H1 (cell line): ENCODE results near the gene LCN12. TPM values are rescaled to one million over a fixed set of nuclear protein-coding genes. Genes with fewer than 3 reads are reported as not detected.

Experiments
- CTCF ChIA-PET: fragments of 300-600 bp; sonication (Branson Sonifier 250); formaldehyde crosslinking; loops from one replicate; lab custom pipeline; 2021; ENCODE audit not compliant: partially characterized antibody; lab: Charles Lee
- POLR2A ChIA-PET: fragments of 300-600 bp; sonication (Branson Sonifier 250); formaldehyde crosslinking; loops from one replicate; lab custom pipeline; 2021; ENCODE audit warnings: inconsistent platforms; ENCODE audit not compliant: partially characterized antibody; lab: Charles Lee
- DNase-seq, 2 experiments: peaks; one replicate each; pipeline versions ENCODE4 v3.0.0 to v3.0.0-alpha.2; 2010 to 2022; ENCODE audit warnings: low spot score in 2 of 2, low read depth in 1 of 2, mixed read lengths in 1 of 2
- FAIRE-seq: peaks from 2 replicates; lab custom pipeline; 2011; peaks lifted over from hg19 to GRCh38; lab: Jason Lieb, UNC
- H2AFZ ChIP-seq: 2 replicates; pipeline ENCODE4 v1.8.1; 2012; ENCODE audit warnings: low read length, inconsistent platforms
- H2AK5ac ChIP-seq: 2 replicates; pipeline ENCODE4 v1.6.1; 2013; ENCODE audit warnings: low read depth, low read length
- H2BK120ac ChIP-seq: replicated peaks from 2 replicates; pipeline ENCODE3; 2013; ENCODE audit warnings: low read depth, low read length, inconsistent platforms
- H2BK12ac ChIP-seq: 2 replicates; pipeline ENCODE4 v1.6.1; 2013; ENCODE audit warnings: low read depth, low read length
- H2BK15ac ChIP-seq: 2 replicates; pipeline ENCODE4 v1.6.1; 2013; ENCODE audit warnings: low read length
- H2BK20ac ChIP-seq: 2 replicates; pipeline ENCODE4 v1.6.1; 2013; ENCODE audit warnings: low read length
- H2BK5ac ChIP-seq: 2 replicates; pipeline ENCODE4 v1.6.1; 2013; ENCODE audit warnings: low read depth, low read length
- H3K14ac ChIP-seq: 2 replicates; pipeline ENCODE4 v1.6.1; 2013; ENCODE audit warnings: inconsistent platforms; ENCODE audit not compliant: insufficient read length
- H3K18ac ChIP-seq: 2 replicates; pipeline ENCODE4 v1.6.1; 2013; ENCODE audit warnings: low read length; ENCODE audit errors: extremely low read depth
- H3K23ac ChIP-seq: 2 replicates; pipeline ENCODE4 v1.6.1; 2013; ENCODE audit warnings: inconsistent platforms; ENCODE audit not compliant: insufficient read length
- H3K23me2 ChIP-seq: 2 replicates; pipeline ENCODE4 v1.6.1; 2013; ENCODE audit warnings: low read depth, low read length
- H3K27ac ChIP-seq: 2 replicates; pipeline ENCODE4 v1.6.1; 2011; ENCODE audit warnings: low read depth, low read length, inconsistent platforms
- H3K27me3 ChIP-seq, 4 experiments: replicated peaks in 1 of 4; 1 replicate in 1 of 4; 2 replicates in 3 of 4; pipeline versions ENCODE4 v1.6.1 to v1.8.1; 2011 to 2013; ENCODE audit warnings: low read length in 3 of 4, mild to moderate bottlenecking in 3 of 4, inconsistent platforms in 2 of 4, mixed read lengths in 2 of 4, moderate library complexity in 1 of 4; ENCODE audit not compliant: control insufficient read depth in 3 of 4, insufficient read depth in 3 of 4; ENCODE audit errors: extremely low read depth in 1 of 4
- H3K36me3 ChIP-seq, 4 experiments: 2 replicates each; pipeline versions ENCODE4 v1.6.1 to v1.8.1; 2011 to 2013; ENCODE audit warnings: mild to moderate bottlenecking in 4 of 4, low read length in 3 of 4, moderate library complexity in 2 of 4, control low read depth in 1 of 4, inconsistent platforms in 1 of 4; ENCODE audit not compliant: insufficient read depth in 4 of 4, control insufficient read depth in 2 of 4
- H3K4ac ChIP-seq: replicated peaks from 2 replicates; pipeline ENCODE3; 2013; ENCODE audit warnings: low read length, low read depth, mixed read lengths, inconsistent platforms; ENCODE audit not compliant: insufficient read length
- H3K4me1 ChIP-seq, 4 experiments: replicated peaks in 1 of 4; 1 replicate in 1 of 4; 2 replicates in 3 of 4; pipeline versions ENCODE4 v1.6.1 to v1.8.1; 2011 to 2013; ENCODE audit warnings: low read length in 3 of 4, inconsistent platforms in 2 of 4, mixed read lengths in 1 of 4; ENCODE audit not compliant: insufficient read depth in 4 of 4, control insufficient read depth in 3 of 4
- H3K4me2 ChIP-seq, 2 experiments: 2 replicates each; pipeline versions ENCODE4 v1.6.1 to v1.8.1; 2011 to 2013; ENCODE audit warnings: low read depth in 2 of 2, low read length in 2 of 2, control low read depth in 1 of 2, inconsistent platforms in 1 of 2, mild to moderate bottlenecking in 1 of 2; ENCODE audit not compliant: insufficient read depth in 1 of 2
- H3K4me3 ChIP-seq, 4 experiments: fragments of 200-600, 300-600 bp in 1 of 4; sonication (generic), shearing (Covaris generic), sonication (Bioruptor Twin) in 1 of 4; 2 replicates each; pipeline versions ENCODE4 v1.5.1 to v1.8.1; 2011 to 2016; ENCODE audit warnings: low read length in 4 of 4, low read depth in 3 of 4, control low read depth in 2 of 4, inconsistent platforms in 2 of 4, mild to moderate bottlenecking in 2 of 4, mixed read lengths in 1 of 4, moderate library complexity in 1 of 4; ENCODE audit not compliant: insufficient read depth in 2 of 4; ENCODE audit errors: extremely low read depth in 1 of 4
- H3K56ac ChIP-seq: replicated peaks from 2 replicates; pipeline ENCODE3; 2013; ENCODE audit warnings: low read depth, mild to moderate bottlenecking, mixed read lengths, low read length, inconsistent platforms; ENCODE audit not compliant: insufficient read length
- H3K79me1 ChIP-seq: 2 replicates; pipeline ENCODE4 v1.6.1; 2013; ENCODE audit warnings: low read depth, low read length, control low read depth
- H3K79me2 ChIP-seq, 2 experiments: 2 replicates each; pipeline versions ENCODE4 v1.6.1 to v1.8.1; 2012 to 2013; ENCODE audit warnings: low read length in 2 of 2, mild to moderate bottlenecking in 2 of 2, inconsistent platforms in 1 of 2; ENCODE audit not compliant: insufficient read depth in 2 of 2, control insufficient read depth in 1 of 2
- H3K9ac ChIP-seq, 4 experiments: replicated peaks in 1 of 4; 1 replicate in 1 of 4; 2 replicates in 3 of 4; pipeline versions ENCODE4 v1.6.1 to v1.8.1; 2011 to 2013; ENCODE audit warnings: low read depth in 3 of 4, low read length in 3 of 4, control low read depth in 2 of 4, mild to moderate bottlenecking in 2 of 4, moderate library complexity in 2 of 4, inconsistent platforms in 1 of 4; ENCODE audit errors: extremely low read depth in 1 of 4
- H3K9me3 ChIP-seq, 2 experiments: 2 replicates each; pipeline versions ENCODE4 v1.6.1 to v1.8.1; 2012 to 2013; ENCODE audit warnings: mild to moderate bottlenecking in 2 of 2, moderate library complexity in 2 of 2, control low read depth in 1 of 2, inconsistent platforms in 1 of 2, low read depth in 1 of 2, low read length in 1 of 2, mixed read lengths in 1 of 2; ENCODE audit not compliant: insufficient read depth in 2 of 2
- H4K20me1 ChIP-seq, 2 experiments: replicated peaks in 1 of 2; 2 replicates each; pipeline versions ENCODE3 to v1.8.1; 2011 to 2013; ENCODE audit warnings: inconsistent platforms in 2 of 2, low read length in 2 of 2, mild to moderate bottlenecking in 1 of 2; ENCODE audit not compliant: insufficient read depth in 2 of 2, control insufficient read depth in 1 of 2
- H4K5ac ChIP-seq: 2 replicates; pipeline ENCODE4 v1.6.1; 2013; ENCODE audit warnings: low read length, low read depth, mixed read lengths, inconsistent platforms; ENCODE audit not compliant: insufficient read length
- H4K8ac ChIP-seq: 2 replicates; pipeline ENCODE4 v1.8.0; 2013; ENCODE audit warnings: mild to moderate bottlenecking, moderate library complexity, low read length, inconsistent platforms; ENCODE audit not compliant: insufficient read depth; ENCODE audit errors: extremely low read depth
- H4K91ac ChIP-seq: replicated peaks from 2 replicates; pipeline ENCODE3; 2013; ENCODE audit warnings: low read length, mixed read lengths, inconsistent platforms; ENCODE audit not compliant: insufficient read length
- CEBPB ChIP-seq: IDR thresholded peaks from 2 replicates; pipeline ENCODE4 v1.6.1; 2012; ENCODE audit warnings: low read depth, low read length
- E2F6 ChIP-seq: IDR thresholded peaks from 2 replicates; pipeline ENCODE4 v1.6.1; 2012; ENCODE audit warnings: inconsistent platforms
- EP300 ChIP-seq, 2 experiments: IDR thresholded peaks; 1 replicate in 1 of 2; 2 replicates in 1 of 2; pipeline ENCODE4 v1.6.1; 2011 to 2012; ENCODE audit warnings: low read depth in 2 of 2, low read length in 2 of 2, mild to moderate bottlenecking in 2 of 2, borderline replicate concordance in 1 of 2, inconsistent platforms in 1 of 2, moderate library complexity in 1 of 2
- GABPA ChIP-seq: IDR thresholded peaks from 2 replicates; pipeline ENCODE4 v1.6.1; 2011; ENCODE audit warnings: mild to moderate bottlenecking, low read length, moderate library complexity, borderline replicate concordance; ENCODE audit not compliant: insufficient read depth
- GTF2F1 ChIP-seq: IDR thresholded peaks from 2 replicates; pipeline ENCODE4 v1.6.1; 2012; ENCODE audit warnings: low read depth, low read length, improper control_type of control experiment, borderline replicate concordance
- KDM1A ChIP-seq: fragments of 200-600, 300-600 bp; sonication (generic); IDR thresholded peaks from 2 replicates; pipeline ENCODE4 v1.7.1; 2016; ENCODE audit warnings: mild to moderate bottlenecking, low read length, borderline replicate concordance
- KDM5A ChIP-seq: fragments of 200-600 bp; IDR thresholded peaks from 2 replicates; pipeline ENCODE4 v1.7.1; 2012; ENCODE audit warnings: mild to moderate bottlenecking, low read length, inconsistent platforms, mixed read lengths
- NRF1 ChIP-seq: IDR thresholded peaks from 2 replicates; pipeline ENCODE4 v1.6.1; 2011; ENCODE audit warnings: mild to moderate bottlenecking, low read depth, low read length, improper control_type of control experiment
- POLR2A ChIP-seq, 2 experiments: IDR thresholded peaks; 1 replicate in 1 of 2; 2 replicates in 1 of 2; pipeline ENCODE4 v1.6.1; 2011; ENCODE audit warnings: low read depth in 2 of 2, low read length in 2 of 2, mild to moderate bottlenecking in 2 of 2; ENCODE audit errors: control extremely low read depth in 1 of 2
- SIX5 ChIP-seq: IDR thresholded peaks from 2 replicates; pipeline ENCODE4 v1.6.1; 2011; ENCODE audit warnings: mild to moderate bottlenecking, low read depth, low read length
- SRF ChIP-seq: IDR thresholded peaks from 2 replicates; pipeline ENCODE4 v1.6.1; 2011; ENCODE audit warnings: mild to moderate bottlenecking, low read depth, low read length, moderate library complexity
- YY1 ChIP-seq: IDR thresholded peaks from 2 replicates; pipeline ENCODE4 v1.6.1; 2011; ENCODE audit warnings: low read depth, mild to moderate bottlenecking, low read length
- WGBS, 2 experiments: shearing (Covaris generic) in 1 of 2; methylation state at CpG; one replicate each; pipeline versions ENCODE4 v1.1.6 to v1.1.7; 2013 to 2015; ENCODE audit warnings: low lambda C conversion rate in 2 of 2, mixed read lengths in 2 of 2, inconsistent platforms in 1 of 2, low coverage in 1 of 2, missing lambda C conversion rate in 1 of 2; ENCODE audit not compliant: insufficient replicate concordance in 2 of 2, insufficient coverage in 1 of 2, insufficient read length in 1 of 2; ENCODE audit errors: extremely low coverage in 1 of 2, missing lambda C conversion rate in 1 of 2; 5-methylcytosine and 5-hydroxymethylcytosine counted together
- polyA plus RNA-seq, 7 experiments: library from polyadenylated mRNA; depleted of rRNA in 3 of 7; stranded (reverse) in 5 of 7; unstranded in 2 of 7; fragments of >200 nt in 5 of 7; fragments of 200-250 nt in 2 of 7; gene quantifications; 1 replicate in 5 of 7; 2 replicates in 1 of 7; 4 replicates in 1 of 7; pipeline versions ENCODE4 v1.2.1 to v1.2.3, GENCODE V29; 2011 to 2013; ENCODE audit warnings: missing spikeins in 2 of 7, mixed read lengths in 2 of 7
- total RNA-seq: library from RNA; stranded (reverse); fragmentation: NEBNext Ultra II Directional; extraction: Animal tissue kit (Norgen Biotek cat#: 25700); gene quantifications from 2 replicates; pipeline ENCODE4 v1.2.1, GENCODE V29; 2021
- TF ChIP-seq, protein P1 (sequence below): IDR thresholded peaks from 2 replicates; pipeline ENCODE4 v1.6.1; 2012; ENCODE audit warnings: low read length, inconsistent platforms

The LCN12 gene
- total and polyA plus RNA-seq, 2 of the 8 experiments (the other 6 are each of a cell fraction or from before 2014, with no cell fraction given): 1.1 to 1.7 TPM

DNA sequence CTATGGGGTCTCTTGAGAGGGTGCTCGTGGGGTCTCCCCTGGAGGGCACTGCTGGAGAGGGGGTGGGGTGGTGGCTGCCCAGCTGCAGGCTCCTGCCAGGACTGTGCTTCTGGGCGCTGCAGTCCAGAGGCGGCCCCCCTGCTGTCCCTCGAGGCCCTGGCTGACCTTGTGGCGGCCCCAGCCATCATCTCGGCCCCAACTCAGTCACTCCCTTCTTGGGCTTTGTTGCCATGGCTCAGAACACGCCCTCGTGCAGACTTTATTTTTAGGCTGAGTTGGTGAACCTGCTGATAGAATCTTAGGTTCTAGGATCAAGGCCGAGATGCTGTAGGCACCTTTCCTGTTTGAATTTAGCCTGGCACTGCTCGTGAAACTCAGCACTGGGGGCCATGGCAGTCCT, 30.4 kb upstream of the LCN12 start:
- no peak overlapping the region for H3K4me3 ChIP-seq
- no peak overlapping the region for H3K14ac ChIP-seq
- peaks cover 20 to 39% (median 37%) of the 10 kb centered on the region in 4 experiments for H3K36me3 ChIP-seq
- no peak overlapping the region for H2BK20ac ChIP-seq
- H3K4ac ChIP-seq: no peak overlapping the region
- 97% methylated on average over 8 of the region's 10 CpGs; no CpG with 5 or more reads in 1 of the 2 experiments for WGBS, 2 experiments
- H3K23me2 ChIP-seq: no peaks in the 10 kb centered on the region
- peaks cover 5% of the 10 kb centered on the region; the same call in 1 of the 2 replicates for H3K79me1 ChIP-seq
- no peak overlapping the region for H3K4me2 ChIP-seq
- H3K23ac ChIP-seq: no peak overlapping the region
- no peaks in the 10 kb centered on the region for H3K27me3 ChIP-seq
- peaks cover 0 to 4% of the 10 kb centered on the region in 2 experiments for H4K20me1 ChIP-seq
- no peak overlapping the region for H2BK15ac ChIP-seq
- H3K79me2 ChIP-seq: no peaks in the 10 kb centered on the region
- no peaks in the 10 kb centered on the region for H3K9me3 ChIP-seq
- no peak overlapping the region for H4K5ac ChIP-seq
- H2BK5ac ChIP-seq: no peak overlapping the region
- H3K56ac ChIP-seq: no peak overlapping the region
- no peak overlapping the region for H3K9ac ChIP-seq
- H3K27ac ChIP-seq: no peak overlapping the region
- no peak overlapping the region for H2AFZ ChIP-seq
- CTCF ChIA-PET: interaction anchor here (0.6 to 0.8 kb wide), 3 partner anchors 10 to 125 kb away, joined by 3 to 4 read pairs (median 3); no protein-coding TSS in a partner anchor
- H3K18ac ChIP-seq: no peak overlapping the region
- no peak overlapping the region for H2BK12ac ChIP-seq
- FAIRE-seq: no peak
- H3K4me1 ChIP-seq: no peaks in the 10 kb centered on the region
- no peak overlapping the region for H2BK120ac ChIP-seq
- H4K8ac ChIP-seq: no peak overlapping the region
- POLR2A ChIA-PET: no interaction called here
- H4K91ac ChIP-seq: no peak overlapping the region
- DNase-seq: no peak
- H2AK5ac ChIP-seq: no peak overlapping the region
- TF ChIP-seq KDM5A: no peak
- no peak for TF ChIP-seq E2F6
- TF ChIP-seq, protein P1, sequence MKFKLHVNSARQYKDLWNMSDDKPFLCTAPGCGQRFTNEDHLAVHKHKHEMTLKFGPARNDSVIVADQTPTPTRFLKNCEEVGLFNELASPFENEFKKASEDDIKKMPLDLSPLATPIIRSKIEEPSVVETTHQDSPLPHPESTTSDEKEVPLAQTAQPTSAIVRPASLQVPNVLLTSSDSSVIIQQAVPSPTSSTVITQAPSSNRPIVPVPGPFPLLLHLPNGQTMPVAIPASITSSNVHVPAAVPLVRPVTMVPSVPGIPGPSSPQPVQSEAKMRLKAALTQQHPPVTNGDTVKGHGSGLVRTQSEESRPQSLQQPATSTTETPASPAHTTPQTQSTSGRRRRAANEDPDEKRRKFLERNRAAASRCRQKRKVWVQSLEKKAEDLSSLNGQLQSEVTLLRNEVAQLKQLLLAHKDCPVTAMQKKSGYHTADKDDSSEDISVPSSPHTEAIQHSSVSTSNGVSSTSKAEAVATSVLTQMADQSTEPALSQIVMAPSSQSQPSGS: no peak
- TF ChIP-seq SRF: no peak
- TF ChIP-seq GABPA: no peak
- TF ChIP-seq POLR2A (IDR thresholded peaks at IDR 0.05; ENCODE audit: control extremely low read depth in 1 of 2, low read depth in 2 of 2, low read length in 2 of 2): no peak
- no peak for TF ChIP-seq SIX5
- TF ChIP-seq GTF2F1: no peak
- no peak for TF ChIP-seq KDM1A
- TF ChIP-seq NRF1: no peak
- no peak for TF ChIP-seq EP300 (IDR thresholded peaks at IDR 0.05; ENCODE audit: borderline replicate concordance in 1 of 2, low read depth in 2 of 2, low read length in 2 of 2)
- no peak for TF ChIP-seq CEBPB
- no peak for TF ChIP-seq YY1
